Calu3 (cell line): ENCODE measurements around the gene CCT7. TPM values are rescaled to one million over a fixed set of nuclear protein-coding genes. Genes with fewer than 3 reads are reported as not detected.

Experiments
- BruUV-seq: library from RNA; stranded (reverse); fragments of 400-500 nt; replicated peaks from 2 replicates; lab custom pipeline; 2021; lab: Mats Ljungman, UMichigan
- CTCF ChIA-PET: fragments of 300-600 bp; sonication (Branson Sonifier 250); formaldehyde crosslinking; loops from one replicate; lab custom pipeline; 2022; ENCODE audit warnings: antibody characterized with exemption; lab: Charles Lee
- DNase-seq: peaks from one replicate; pipeline ENCODE4 v3.0.0; 2022
- H3K27ac Mint-ChIP-seq: one replicate; pipeline ENCODE4 v1.8.0; 2022; ENCODE audit warnings: mixed read lengths; ENCODE audit not compliant: unreplicated experiment
- H3K27me3 Mint-ChIP-seq: one replicate; pipeline ENCODE4 v1.8.0; 2022; ENCODE audit warnings: mixed read lengths; ENCODE audit not compliant: unreplicated experiment
- H3K36me3 Mint-ChIP-seq: one replicate; pipeline ENCODE4 v1.8.0; 2022; ENCODE audit warnings: mild to moderate bottlenecking, moderate library complexity, mixed read lengths; ENCODE audit not compliant: insufficient read depth, unreplicated experiment
- H3K4me1 Mint-ChIP-seq: one replicate; pipeline ENCODE4 v1.8.0; 2022; ENCODE audit warnings: mild to moderate bottlenecking, low read depth, mixed read lengths; ENCODE audit not compliant: unreplicated experiment
- H3K4me3 Mint-ChIP-seq: one replicate; pipeline ENCODE4 v1.8.0; 2022; ENCODE audit warnings: mild to moderate bottlenecking, low read depth, moderate library complexity, mixed read lengths; ENCODE audit not compliant: unreplicated experiment
- H3K9me3 Mint-ChIP-seq: one replicate; pipeline ENCODE4 v1.8.0; 2022; ENCODE audit warnings: low read depth, mixed read lengths; ENCODE audit not compliant: unreplicated experiment
- CTCF ChIP-seq: fragments of 200-600 bp; IDR thresholded peaks from one replicate; pipeline ENCODE4 v1.8.0; 2022; ENCODE audit warnings: antibody characterized with exemption; ENCODE audit not compliant: unreplicated experiment
- intact Hi-C: fragments of 100-400 bp; cut with micrococcal nuclease; formaldehyde crosslinking; loops from one replicate; pipeline ENCODE4 v1.10.0; 2022; ENCODE audit not compliant: unreplicated experiment
- total RNA-seq: library from RNA; stranded (reverse); gene quantifications from 2 replicates; pipeline ENCODE4 v1.2.3, GENCODE V29; 2022

Gene CCT7
- total RNA-seq, 1 experiment from 2014 or later: 403 TPM

- H3K4me1 Mint-ChIP-seq: peaks cover 5% of the 10 kb centered on the region
- H3K27ac Mint-ChIP-seq: no peak overlapping the region
- CTCF ChIA-PET: no interaction called here
- peak overlapping the region; percentile 27 for H3K4me3 Mint-ChIP-seq
- no TSS peak for BruUV-seq
- TF ChIP-seq CTCF: no peak
- intact Hi-C loops: no loop called here
- DNase-seq: no peak
- peaks cover 54% of the 10 kb centered on the region for H3K27me3 Mint-ChIP-seq
- H3K36me3 Mint-ChIP-seq: peaks cover 7% of the 10 kb centered on the region
- no peaks in the 10 kb centered on the region for H3K9me3 Mint-ChIP-seq
Observed at GRCh38 chr2:73286134-73286655, 52.1 kb downstream of the CCT7 start.

- peaks cover 18% of the 10 kb centered on the region for H3K36me3 Mint-ChIP-seq
- H3K27me3 Mint-ChIP-seq: peaks cover 79% of the 10 kb centered on the region
- H3K4me1 Mint-ChIP-seq: peaks cover 8% of the 10 kb centered on the region
- no peak overlapping the region for H3K4me3 Mint-ChIP-seq
- BruUV-seq: no TSS peak
- DNase-seq: no peak
- no peaks in the 10 kb centered on the region for H3K9me3 Mint-ChIP-seq
- no peak for TF ChIP-seq CTCF
- CTCF ChIA-PET: interaction anchor here (1.1 to 1.3 kb wide), 2 partner anchors 55 to 77 kb away, joined by 3 to 4 read pairs; partner anchors contain the start of gene CCT7
- no peak overlapping the region for H3K27ac Mint-ChIP-seq
- intact Hi-C loops: no loop called here
Observed at GRCh38 chr2:73289304-73289703, 55.2 kb downstream of the CCT7 start.

GRCh38 chr2:73290049-73290839, 56.1 kb downstream of the CCT7 start:
- CTCF ChIA-PET: interaction anchor here (1.0 to 1.3 kb wide), 4 partner anchors 12 to 75 kb away, joined by 4 to 5 read pairs (median 4); partner anchors contain the start of gene CCT7
- Mint-ChIP-seq H3K27ac (no peak overlapping the region), H3K27me3 (peaks cover 86% of the 10 kb centered on the region), H3K9me3 (no peaks in the 10 kb centered on the region), H3K36me3 (peaks cover 18% of the 10 kb centered on the region), H3K4me3 (no peak overlapping the region), H3K4me1 (peaks cover 8% of the 10 kb centered on the region)
- peak; percentile 65 for DNase-seq
- TF ChIP-seq CTCF: no peak
- intact Hi-C loops: loop anchor here (2.0 kb wide), 1 partner anchor 49 kb away; no protein-coding TSS in a partner anchor
- no TSS peak for BruUV-seq

- Mint-ChIP-seq H3K4me3 (peak overlapping the region; percentile 44), H3K4me1 (peaks cover 8% of the 10 kb centered on the region), H3K27ac (peak overlapping the region; percentile 37), H3K36me3 (peaks cover 18% of the 10 kb centered on the region), H3K27me3 (peaks cover 87% of the 10 kb centered on the region), H3K9me3 (no peaks in the 10 kb centered on the region)
- intact Hi-C loops: loop anchor here (2.0 kb wide), 1 partner anchor 50 kb away; no protein-coding TSS in a partner anchor
- DNase-seq: peak; percentile 53
- CTCF ChIA-PET: no interaction called here
- BruUV-seq: no TSS peak
- TF ChIP-seq CTCF: no peak
Observed at GRCh38 chr2:73291093-73291460, 57.0 kb downstream of the CCT7 start.
